ENCODE results near the gene DCC.
A peak's percentile ranks its signal among the peaks of the same experiment; 100 is the strongest.

Gene DCC

DNA sequence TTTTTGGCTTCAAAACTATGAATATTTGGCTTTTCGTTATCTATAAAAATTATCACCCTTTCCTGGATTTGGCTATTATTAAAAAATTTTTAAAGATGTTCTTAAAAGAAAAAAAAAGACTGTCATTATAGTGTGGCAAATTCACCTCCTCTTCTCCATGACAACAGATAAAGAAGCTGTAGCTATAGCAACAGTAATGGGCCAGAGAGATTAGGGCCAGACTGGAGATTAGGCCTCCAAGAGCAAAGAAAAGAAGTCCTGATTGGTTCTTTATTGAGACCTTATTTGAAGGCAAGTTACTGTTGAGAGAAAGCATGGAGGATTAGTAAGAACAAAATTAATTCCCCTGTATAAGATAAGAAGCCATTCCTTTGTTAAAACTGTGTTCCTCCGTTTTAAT lies 812.5 kb downstream of the DCC start:
- H3K79me2 ChIP-seq (ENCODE audit: insufficient read depth, low read depth): no peaks in the 10 kb centered on the region
- no peaks in the 10 kb centered on the region for H3K4me1 ChIP-seq (ENCODE audit: low read depth, poor library complexity, severe bottlenecking)
- H3K27ac ChIP-seq: no peak overlapping the region
- no peak overlapping the region for H3K4me3 ChIP-seq (IDR thresholded peaks at IDR 0.05; ENCODE audit: insufficient read depth, low read depth, low read length)
- H2AFZ ChIP-seq (ENCODE audit: low read depth): no peak overlapping the region
- H3K27me3 ChIP-seq (ENCODE audit: insufficient read depth, low read depth): no peaks in the 10 kb centered on the region
- no peak overlapping the region for H3K9ac ChIP-seq
- TF ChIP-seq, protein P1, sequence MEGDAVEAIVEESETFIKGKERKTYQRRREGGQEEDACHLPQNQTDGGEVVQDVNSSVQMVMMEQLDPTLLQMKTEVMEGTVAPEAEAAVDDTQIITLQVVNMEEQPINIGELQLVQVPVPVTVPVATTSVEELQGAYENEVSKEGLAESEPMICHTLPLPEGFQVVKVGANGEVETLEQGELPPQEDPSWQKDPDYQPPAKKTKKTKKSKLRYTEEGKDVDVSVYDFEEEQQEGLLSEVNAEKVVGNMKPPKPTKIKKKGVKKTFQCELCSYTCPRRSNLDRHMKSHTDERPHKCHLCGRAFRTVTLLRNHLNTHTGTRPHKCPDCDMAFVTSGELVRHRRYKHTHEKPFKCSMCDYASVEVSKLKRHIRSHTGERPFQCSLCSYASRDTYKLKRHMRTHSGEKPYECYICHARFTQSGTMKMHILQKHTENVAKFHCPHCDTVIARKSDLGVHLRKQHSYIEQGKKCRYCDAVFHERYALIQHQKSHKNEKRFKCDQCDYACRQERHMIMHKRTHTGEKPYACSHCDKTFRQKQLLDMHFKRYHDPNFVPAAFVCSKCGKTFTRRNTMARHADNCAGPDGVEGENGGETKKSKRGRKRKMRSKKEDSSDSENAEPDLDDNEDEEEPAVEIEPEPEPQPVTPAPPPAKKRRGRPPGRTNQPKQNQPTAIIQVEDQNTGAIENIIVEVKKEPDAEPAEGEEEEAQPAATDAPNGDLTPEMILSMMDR (conservative IDR thresholded peaks at IDR 0.05; ENCODE audit: low read depth, low read length): no peak
- H4K20me1 ChIP-seq (ENCODE audit: insufficient read depth): no peaks in the 10 kb centered on the region
- H3K36me3 ChIP-seq (ENCODE audit: insufficient read depth): no peaks in the 10 kb centered on the region
- H3K4me2 ChIP-seq: no peak overlapping the region

DNA sequence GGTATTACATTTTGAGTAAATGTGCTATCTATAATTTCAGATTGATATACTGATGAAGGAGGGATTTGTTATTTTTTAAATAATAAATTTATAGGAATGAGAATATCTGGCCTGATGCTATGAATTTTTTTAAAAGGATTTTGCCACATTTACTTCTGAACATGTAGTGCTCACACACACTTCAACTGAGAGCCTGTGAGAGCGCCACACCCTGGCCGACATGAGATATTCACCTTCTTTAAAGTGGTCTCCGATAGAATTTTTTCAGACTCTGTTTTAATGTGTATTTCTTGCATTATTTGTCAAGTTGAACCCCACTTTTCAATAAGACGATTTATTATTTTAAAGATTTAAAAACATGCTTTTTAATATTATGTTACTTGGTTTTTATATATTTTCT lies 813.3 kb downstream of the DCC start:
- Histone ChIP-seq H2AFZ (ENCODE audit: low read depth) (no peak overlapping the region), H4K20me1 (ENCODE audit: insufficient read depth) (no peaks in the 10 kb centered on the region), H3K27ac (no peak overlapping the region), H3K27me3 (ENCODE audit: insufficient read depth, low read depth) (no peaks in the 10 kb centered on the region), H3K4me1 (ENCODE audit: low read depth, poor library complexity, severe bottlenecking) (no peaks in the 10 kb centered on the region), H3K4me2 (no peak overlapping the region), H3K4me3 (IDR thresholded peaks at IDR 0.05; ENCODE audit: insufficient read depth, low read depth, low read length) (no peak overlapping the region), H3K79me2 (ENCODE audit: insufficient read depth, low read depth) (no peaks in the 10 kb centered on the region), H3K9ac (no peak overlapping the region), H3K36me3 (ENCODE audit: insufficient read depth) (no peaks in the 10 kb centered on the region)
- TF ChIP-seq, protein P1 (conservative IDR thresholded peaks at IDR 0.05; ENCODE audit: low read depth, low read length): no peak; the same call in 1 of the 2 replicates

DNA sequence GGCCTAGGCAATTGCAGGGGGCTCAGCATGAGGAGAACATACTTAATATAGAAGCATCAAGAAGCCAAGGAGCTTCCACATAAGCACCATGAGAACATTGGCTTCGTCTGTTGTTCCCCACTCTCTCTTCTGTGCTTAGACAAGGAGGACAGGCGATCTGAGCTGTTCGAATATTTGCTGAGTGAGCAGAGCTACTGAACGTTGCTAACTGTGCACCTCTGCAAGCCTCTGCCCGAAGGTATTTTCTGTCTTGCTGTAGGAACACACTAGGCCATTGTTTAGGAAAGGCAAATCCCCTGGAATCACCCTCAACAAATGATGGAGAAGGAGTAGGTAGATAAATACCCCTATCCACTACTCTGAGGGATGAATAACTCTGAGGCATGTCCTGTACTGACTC lies 813.8 kb downstream of the DCC start:
- H3K36me3 ChIP-seq (ENCODE audit: insufficient read depth): no peaks in the 10 kb centered on the region
- H3K4me1 ChIP-seq (ENCODE audit: low read depth, poor library complexity, severe bottlenecking): no peaks in the 10 kb centered on the region
- H3K79me2 ChIP-seq (ENCODE audit: insufficient read depth, low read depth): no peaks in the 10 kb centered on the region
- TF ChIP-seq, protein P1 (conservative IDR thresholded peaks at IDR 0.05; ENCODE audit: low read depth, low read length): no peak
- no peak overlapping the region for H3K9ac ChIP-seq
- H3K4me2 ChIP-seq: no peak overlapping the region
- H3K27ac ChIP-seq: no peak overlapping the region
- no peak overlapping the region for H2AFZ ChIP-seq (ENCODE audit: low read depth)
- no peaks in the 10 kb centered on the region for H4K20me1 ChIP-seq (ENCODE audit: insufficient read depth)
- H3K27me3 ChIP-seq (ENCODE audit: insufficient read depth, low read depth): no peaks in the 10 kb centered on the region
- H3K4me3 ChIP-seq (IDR thresholded peaks at IDR 0.05; ENCODE audit: insufficient read depth, low read depth, low read length): no peak overlapping the region

DNA sequence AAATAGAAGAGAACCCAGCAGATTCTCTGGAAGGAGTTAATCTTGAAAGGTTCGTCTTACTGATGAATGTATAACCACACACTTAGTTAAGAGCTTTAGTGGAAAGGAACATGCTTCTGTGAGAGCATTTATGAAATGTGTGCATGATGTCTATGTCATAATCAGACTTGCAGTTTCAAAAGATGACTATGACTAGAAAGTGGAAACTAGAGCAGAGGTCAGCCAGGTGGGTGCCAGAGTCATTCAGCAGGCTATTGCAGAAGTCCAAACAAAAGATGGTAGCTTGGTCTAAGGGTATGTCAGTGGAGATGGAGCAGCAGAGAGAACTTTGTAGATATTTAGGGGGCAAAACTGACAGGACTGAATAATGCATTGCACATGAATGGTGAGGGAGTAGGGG lies 825.8 kb downstream of the DCC start:
- Histone ChIP-seq H3K4me2 (peak overlapping the region; percentile 1; the same call in 1 of the 2 replicates), H4K20me1 (ENCODE audit: insufficient read depth) (no peaks in the 10 kb centered on the region), H3K27ac (peak overlapping the region; percentile 38; the same call in 1 of the 2 replicates), H3K79me2 (ENCODE audit: insufficient read depth, low read depth) (no peaks in the 10 kb centered on the region), H3K36me3 (ENCODE audit: insufficient read depth) (no peaks in the 10 kb centered on the region), H3K9ac (no peak overlapping the region), H3K27me3 (ENCODE audit: insufficient read depth, low read depth) (no peaks in the 10 kb centered on the region), H2AFZ (ENCODE audit: low read depth) (no peak overlapping the region), H3K4me1 (ENCODE audit: low read depth, poor library complexity, severe bottlenecking) (peaks cover 27% of the 10 kb centered on the region), H3K4me3 (IDR thresholded peaks at IDR 0.05; ENCODE audit: insufficient read depth, low read depth, low read length) (no peak overlapping the region)
- TF ChIP-seq, protein P1 (conservative IDR thresholded peaks at IDR 0.05; ENCODE audit: low read depth, low read length): no peak

Data from KMS-11 (cell line).